BLaER1 (cell line): ENCODE results near the gene MRPS14.

Experiments
- H3K27ac ChIP-seq: shearing (Covaris generic); formaldehyde crosslinking; 2 replicates; pipeline ENCODE4 v1.8.1; 2022
- H3K27me3 ChIP-seq: shearing (Covaris generic); formaldehyde crosslinking; 2 replicates; pipeline ENCODE4 v1.8.1; 2022
- H3K36me3 ChIP-seq: shearing (Covaris generic); formaldehyde crosslinking; 2 replicates; pipeline ENCODE4 v1.8.1; 2022
- H3K4me1 ChIP-seq: shearing (Covaris generic); formaldehyde crosslinking; 2 replicates; pipeline ENCODE4 v1.8.1; 2022
- H3K4me2 ChIP-seq: shearing (Covaris generic); formaldehyde crosslinking; 2 replicates; pipeline ENCODE4 v1.8.1; 2022
- H3K4me3 ChIP-seq: shearing (Covaris generic); formaldehyde crosslinking; 2 replicates; pipeline ENCODE4 v1.8.1; 2022
- H3K9ac ChIP-seq: shearing (Covaris generic); formaldehyde crosslinking; 2 replicates; pipeline ENCODE4 v1.8.1; 2022
- H3K9me3 ChIP-seq: shearing (Covaris generic); formaldehyde crosslinking; 2 replicates; pipeline ENCODE4 v1.8.1; 2022
- H4K20me1 ChIP-seq: shearing (Covaris generic); formaldehyde crosslinking; 2 replicates; pipeline ENCODE4 v1.8.1; 2022
- Cebpa-rat ChIP-seq: shearing (Covaris generic); IDR thresholded peaks from 2 replicates; pipeline ENCODE4 v1.8.1; 2022

Gene MRPS14

GRCh38 chr1:174971902-174972301 lies 51.3 kb downstream of the MRPS14 start:
- no peak overlapping the region for H3K4me2 ChIP-seq
- H3K9me3 ChIP-seq, result no peaks in the 10 kb centered on the region
- H3K27ac ChIP-seq, result no peak overlapping the region
- H4K20me1 ChIP-seq, result no peaks in the 10 kb centered on the region
- H3K9ac ChIP-seq, result no peak overlapping the region
- peaks cover 18% of the 10 kb centered on the region for H3K36me3 ChIP-seq
- no peak overlapping the region for H3K4me3 ChIP-seq
- TF ChIP-seq Cebpa-rat, result no peak
- peaks cover 38% of the 10 kb centered on the region for H3K4me1 ChIP-seq
- H3K27me3 ChIP-seq, result no peaks in the 10 kb centered on the region

DNA sequence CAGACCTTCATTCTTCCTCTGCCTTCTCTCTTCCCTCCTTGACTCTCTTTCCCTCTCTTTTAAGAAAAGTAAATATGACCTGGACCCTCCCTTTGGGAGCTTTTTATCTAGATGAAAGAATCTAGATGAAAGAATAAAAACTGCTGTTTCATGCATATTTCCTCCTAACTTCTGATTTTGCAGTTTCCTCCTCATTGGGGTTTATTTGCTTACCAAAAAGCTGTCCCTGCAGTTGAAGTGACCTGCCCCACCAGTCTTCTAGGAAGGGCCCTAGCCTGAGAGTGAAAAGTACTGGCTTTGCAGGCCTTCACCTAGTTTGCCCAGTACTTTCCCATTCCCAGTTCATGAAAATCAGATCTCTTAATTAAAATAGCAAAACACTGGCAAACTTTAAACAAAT lies 51.8 kb downstream of the MRPS14 start:
- Histone ChIP-seq H4K20me1 (no peaks in the 10 kb centered on the region), H3K36me3 (peaks cover 14% of the 10 kb centered on the region), H3K27me3 (no peaks in the 10 kb centered on the region), H3K4me3 (no peak overlapping the region), H3K4me2 (no peak overlapping the region), H3K27ac (no peak overlapping the region), H3K4me1 (peaks cover 39% of the 10 kb centered on the region), H3K9me3 (no peaks in the 10 kb centered on the region), H3K9ac (no peak overlapping the region)
- TF ChIP-seq Cebpa-rat, result no peak

GRCh38 chr1:174969977-174970376 lies 53.2 kb downstream of the MRPS14 start:
- no peak for TF ChIP-seq Cebpa-rat
- H3K36me3 ChIP-seq, result 0 out of 2 replicates have a peak, but pooled peaks cover 6% of the 10 kb centered on the region
- no peak overlapping the region for H3K4me2 ChIP-seq
- no peak overlapping the region for H3K27ac ChIP-seq
- no peak overlapping the region for H3K4me3 ChIP-seq
- peaks cover 48% of the 10 kb centered on the region for H3K4me1 ChIP-seq
- H3K27me3 ChIP-seq, result no peaks in the 10 kb centered on the region
- no peak overlapping the region for H3K9ac ChIP-seq
- no peaks in the 10 kb centered on the region for H3K9me3 ChIP-seq
- H4K20me1 ChIP-seq, result no peaks in the 10 kb centered on the region

DNA sequence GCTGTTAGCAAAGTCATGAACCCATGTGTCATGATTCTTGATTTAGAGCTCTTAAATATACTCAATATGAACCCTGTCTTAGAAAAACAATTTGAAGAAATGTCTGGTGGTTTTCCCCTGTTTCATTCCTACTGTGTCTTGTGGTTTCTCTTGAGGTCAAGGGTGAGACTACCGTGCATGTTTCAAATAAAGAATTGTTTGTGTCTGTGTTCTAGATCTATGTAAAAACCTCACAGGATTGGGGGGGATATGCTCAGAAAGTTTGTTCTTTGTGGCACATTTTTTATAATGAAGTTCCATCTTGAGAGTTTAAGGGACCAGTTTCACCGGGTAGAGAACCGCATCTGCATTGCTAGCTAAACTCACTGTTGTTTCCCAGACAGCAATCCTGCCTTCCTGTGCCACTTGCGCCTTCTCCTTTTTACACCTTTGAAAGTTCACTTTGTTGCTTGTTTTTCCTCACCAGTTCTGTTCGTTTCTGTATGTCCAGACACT lies 54.4 kb downstream of the MRPS14 start:
- Histone ChIP-seq H3K4me1 (peaks cover 59% of the 10 kb centered on the region), H3K27ac (peak overlapping the region; percentile 62; the same call in 1 of the 2 replicates), H4K20me1 (no peaks in the 10 kb centered on the region), H3K4me2 (peak overlapping the region; percentile 65), H3K27me3 (no peaks in the 10 kb centered on the region), H3K4me3 (no peak overlapping the region), H3K9me3 (no peaks in the 10 kb centered on the region), H3K36me3 (no peaks in the 10 kb centered on the region), H3K9ac (peak overlapping the region; percentile 48; the same call in 1 of the 2 replicates)
- TF ChIP-seq Cebpa-rat, result no peak

DNA sequence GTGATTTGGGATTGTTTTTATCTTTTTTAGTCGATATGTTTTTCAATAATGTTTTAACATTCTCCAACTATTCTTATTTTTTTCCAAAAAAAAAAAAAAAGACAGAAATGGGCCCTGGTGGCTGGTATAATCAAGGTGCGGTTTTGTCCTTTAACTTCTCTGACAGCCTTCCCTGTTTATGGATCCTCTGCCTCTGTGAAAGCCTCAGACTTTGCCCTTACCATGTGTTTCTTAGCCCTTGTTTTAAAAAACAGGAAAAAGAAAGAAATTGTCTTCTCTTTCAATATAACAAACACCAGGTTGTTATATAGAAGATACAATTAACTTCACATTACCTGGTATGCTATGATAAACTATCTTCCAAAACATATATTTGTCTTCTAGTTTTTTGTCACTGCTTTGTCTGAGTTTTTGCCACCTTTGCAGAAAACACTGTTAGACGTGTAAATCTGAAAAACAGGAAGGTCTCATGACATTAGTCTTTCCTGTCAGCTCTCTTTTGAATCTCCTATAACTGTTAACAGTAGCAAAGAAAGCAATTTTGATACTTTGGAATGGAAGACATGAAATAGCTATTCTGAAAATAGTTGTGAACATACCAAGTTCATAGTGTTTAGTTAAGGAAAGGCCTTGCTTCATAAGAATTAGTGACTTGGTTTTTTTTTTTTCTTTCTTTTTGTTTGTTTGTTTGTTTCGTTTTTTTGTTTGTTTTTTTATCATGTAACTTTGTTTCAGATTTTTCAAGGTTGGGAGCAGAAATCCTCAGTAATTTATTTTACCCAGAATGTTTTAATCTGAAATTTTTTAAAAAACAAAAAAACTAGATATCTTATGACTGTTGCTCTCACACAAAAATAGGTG lies 55.1 kb downstream of the MRPS14 start:
- Histone ChIP-seq H3K4me1 (peaks cover 67% of the 10 kb centered on the region), H3K27ac (peak overlapping the region; percentile 62), H3K36me3 (no peaks in the 10 kb centered on the region), H3K9me3 (no peaks in the 10 kb centered on the region), H4K20me1 (no peaks in the 10 kb centered on the region), H3K27me3 (no peaks in the 10 kb centered on the region), H3K4me2 (peak overlapping the region; percentile 65), H3K9ac (peak overlapping the region; percentile 48), H3K4me3 (no peak overlapping the region)
- TF ChIP-seq Cebpa-rat, result no peak

DNA sequence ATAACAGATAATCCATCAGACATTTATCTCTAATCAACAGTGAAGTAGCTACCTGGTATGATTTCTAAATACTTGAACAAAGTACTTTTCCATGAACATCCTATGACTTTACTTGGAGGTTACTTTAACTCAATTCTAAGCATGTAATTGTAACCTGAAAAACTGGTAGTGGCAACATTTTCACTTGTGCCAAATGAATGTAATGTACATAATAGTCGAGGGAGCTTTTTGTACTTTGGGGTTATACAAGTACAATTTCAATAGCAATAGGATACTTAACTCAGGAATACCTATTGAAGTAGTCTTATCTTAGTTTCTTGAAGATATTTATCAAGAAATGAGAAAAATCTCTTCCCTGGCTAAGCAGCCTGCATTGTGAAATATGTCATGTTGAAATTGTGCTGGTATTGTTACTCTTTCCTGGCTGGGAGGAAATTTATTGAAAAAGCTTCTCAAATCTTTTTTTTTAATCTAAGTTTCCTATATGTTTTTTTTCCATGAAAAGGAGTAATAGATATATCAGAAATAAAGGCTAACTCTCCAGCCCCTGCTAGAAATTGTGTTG lies 57.1 kb downstream of the MRPS14 start:
- 0 out of 2 replicates have a peak overlapping the region, but pooled peaks have one; percentile 7 for H3K27ac ChIP-seq
- no peaks in the 10 kb centered on the region for H3K36me3 ChIP-seq
- H3K4me2 ChIP-seq, result no peak overlapping the region

DNA sequence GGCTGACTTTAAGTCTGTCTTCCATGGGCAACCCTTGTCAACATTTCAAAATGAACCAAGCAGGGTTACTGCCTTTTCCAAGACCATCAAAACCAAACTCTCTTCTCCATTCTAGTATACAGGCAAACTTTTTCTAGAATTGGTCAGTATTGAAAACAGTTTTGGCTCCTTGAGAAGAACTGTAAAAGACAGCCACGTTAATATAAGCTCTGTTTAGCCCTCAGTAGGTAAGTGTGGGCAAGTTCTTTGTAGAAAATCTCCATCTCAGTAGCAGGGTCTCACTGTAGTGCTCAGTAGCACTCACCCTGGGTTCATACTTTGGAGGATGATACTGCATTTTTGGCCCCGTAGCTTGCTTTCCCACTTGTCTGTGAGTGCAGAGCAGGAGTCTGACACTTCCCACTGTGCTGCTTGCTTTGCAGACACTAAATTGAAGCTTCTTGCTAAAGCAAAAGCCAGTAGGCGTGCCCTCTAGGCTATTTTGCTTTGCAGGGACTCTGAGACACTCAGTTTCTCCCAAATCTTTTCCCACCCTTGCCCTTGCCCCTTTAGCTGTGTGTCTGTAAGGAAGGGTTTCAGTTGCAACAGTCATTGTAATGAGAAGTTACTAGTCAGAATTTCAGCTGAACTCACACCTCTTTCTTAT lies 57.7 kb downstream of the MRPS14 start:
- Histone ChIP-seq H3K27me3 (no peaks in the 10 kb centered on the region), H3K4me1 (peaks cover 64% of the 10 kb centered on the region), H3K9me3 (no peaks in the 10 kb centered on the region), H3K9ac (no peak overlapping the region), H4K20me1 (no peaks in the 10 kb centered on the region), H3K4me3 (no peak overlapping the region), H3K27ac (0 out of 2 replicates have a peak overlapping the region, but pooled peaks have one; percentile 7), H3K4me2 (no peak overlapping the region), H3K36me3 (no peaks in the 10 kb centered on the region)
- TF ChIP-seq Cebpa-rat, result no peak

More for the DNA sequence above, 57.1 kb downstream of the MRPS14 start:
- H3K4me1 ChIP-seq, result peaks cover 64% of the 10 kb centered on the region
- no peaks in the 10 kb centered on the region for H4K20me1 ChIP-seq
- no peaks in the 10 kb centered on the region for H3K9me3 ChIP-seq
- no peaks in the 10 kb centered on the region for H3K27me3 ChIP-seq
- no peak overlapping the region for H3K4me3 ChIP-seq
- TF ChIP-seq Cebpa-rat, result no peak
- no peak overlapping the region for H3K9ac ChIP-seq

- no peak overlapping the region for H3K9ac ChIP-seq
- H3K9me3 ChIP-seq, result no peaks in the 10 kb centered on the region
- no peak overlapping the region for H3K4me2 ChIP-seq
- H3K27me3 ChIP-seq, result no peaks in the 10 kb centered on the region
- H3K36me3 ChIP-seq, result no peaks in the 10 kb centered on the region
- H3K4me1 ChIP-seq, result peaks cover 62% of the 10 kb centered on the region
- H3K4me3 ChIP-seq, result no peak overlapping the region
- H4K20me1 ChIP-seq, result no peaks in the 10 kb centered on the region
- TF ChIP-seq Cebpa-rat, result no peak
- no peak overlapping the region for H3K27ac ChIP-seq
Measured at GRCh38 chr1:174964972-174965361, 58.3 kb downstream of the MRPS14 start.

DNA sequence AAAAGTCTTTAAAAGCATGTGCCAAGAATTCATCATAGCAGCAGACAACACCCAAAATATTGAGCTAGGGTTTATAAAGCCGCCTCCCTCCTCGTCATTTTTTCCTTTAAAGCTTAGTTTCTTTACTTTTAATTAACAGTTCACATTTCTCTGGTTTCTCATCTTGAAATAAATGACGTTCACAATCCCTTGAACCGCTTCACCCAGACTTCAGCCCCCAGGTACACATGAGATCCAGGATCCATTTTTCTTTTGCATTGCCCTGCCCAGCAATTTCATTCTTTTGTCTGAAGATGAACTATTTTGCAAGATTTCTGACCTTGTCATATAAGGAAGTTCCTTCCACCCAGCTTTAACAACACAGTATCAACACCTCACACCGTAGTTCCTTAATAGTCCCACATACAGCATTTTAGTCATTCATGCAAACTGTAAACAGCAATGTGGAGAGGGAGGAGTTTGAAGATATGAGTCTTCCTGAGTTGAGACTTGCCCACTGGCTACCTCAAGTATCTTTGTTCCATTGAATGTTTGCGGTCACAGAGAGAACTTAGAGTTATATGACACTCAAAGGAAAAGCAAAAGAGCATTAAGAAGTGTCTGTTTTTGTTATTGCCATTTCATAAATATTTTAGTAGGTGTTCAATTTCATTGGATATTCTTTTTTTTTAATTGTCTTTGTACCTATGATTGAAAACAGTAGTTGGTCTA lies 58.8 kb downstream of the MRPS14 start:
- H3K27ac ChIP-seq, result no peak overlapping the region
- no peaks in the 10 kb centered on the region for H3K36me3 ChIP-seq
- H3K9me3 ChIP-seq, result no peaks in the 10 kb centered on the region
- peaks cover 57% of the 10 kb centered on the region for H3K4me1 ChIP-seq
- no peaks in the 10 kb centered on the region for H3K27me3 ChIP-seq
- H3K9ac ChIP-seq, result no peak overlapping the region
- H3K4me3 ChIP-seq, result no peak overlapping the region
- no peak for TF ChIP-seq Cebpa-rat
- peak overlapping the region; percentile 22; the same call in 1 of the 2 replicates for H3K4me2 ChIP-seq
- H4K20me1 ChIP-seq, result no peaks in the 10 kb centered on the region
